OCI-LY7 (cell line): ENCODE data around the gene RFX2.

Experiments used
- EZH2phosphoT487 ChIP-seq: fragments of 200-600 bp; sonication (generic); IDR thresholded peaks from 2 replicates; pipeline ENCODE4 v1.6.1; 2018; ENCODE audit warnings: low read depth, borderline replicate concordance, mild to moderate bottlenecking, mixed run types, antibody characterized with exemption, low read length, moderate library complexity, mixed read lengths
- TF ChIP-seq, protein P1 (sequence below): fragments of 200-600 bp; sonication (generic); conservative IDR thresholded peaks from 2 replicates; pipeline ENCODE4 v1.5.1; 2014; ENCODE audit warnings: mild to moderate bottlenecking, antibody characterized with exemption, low read length, moderate library complexity, mixed read lengths

DNA sequence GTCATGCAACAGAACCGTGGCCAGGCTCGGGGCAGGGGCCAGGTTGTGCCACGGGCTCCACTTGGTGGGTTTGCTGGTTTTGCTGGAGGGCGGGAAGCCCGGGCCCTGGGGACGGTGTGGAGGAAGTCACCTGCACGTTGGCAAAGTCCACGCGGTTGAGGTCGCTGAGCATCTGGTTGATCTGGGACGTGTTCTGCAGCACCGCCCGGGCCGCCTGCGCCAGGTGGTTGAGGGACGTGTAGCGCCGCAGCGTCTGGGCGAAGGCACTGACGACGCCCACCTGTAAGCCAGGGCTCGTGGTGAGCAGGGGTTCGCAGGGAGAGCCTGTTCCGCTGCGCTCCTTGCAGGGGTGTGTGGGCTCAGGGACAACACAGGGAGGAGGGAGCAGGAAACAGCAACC lies 107.7 kb downstream of the RFX2 start:
- TF ChIP-seq, protein P1, sequence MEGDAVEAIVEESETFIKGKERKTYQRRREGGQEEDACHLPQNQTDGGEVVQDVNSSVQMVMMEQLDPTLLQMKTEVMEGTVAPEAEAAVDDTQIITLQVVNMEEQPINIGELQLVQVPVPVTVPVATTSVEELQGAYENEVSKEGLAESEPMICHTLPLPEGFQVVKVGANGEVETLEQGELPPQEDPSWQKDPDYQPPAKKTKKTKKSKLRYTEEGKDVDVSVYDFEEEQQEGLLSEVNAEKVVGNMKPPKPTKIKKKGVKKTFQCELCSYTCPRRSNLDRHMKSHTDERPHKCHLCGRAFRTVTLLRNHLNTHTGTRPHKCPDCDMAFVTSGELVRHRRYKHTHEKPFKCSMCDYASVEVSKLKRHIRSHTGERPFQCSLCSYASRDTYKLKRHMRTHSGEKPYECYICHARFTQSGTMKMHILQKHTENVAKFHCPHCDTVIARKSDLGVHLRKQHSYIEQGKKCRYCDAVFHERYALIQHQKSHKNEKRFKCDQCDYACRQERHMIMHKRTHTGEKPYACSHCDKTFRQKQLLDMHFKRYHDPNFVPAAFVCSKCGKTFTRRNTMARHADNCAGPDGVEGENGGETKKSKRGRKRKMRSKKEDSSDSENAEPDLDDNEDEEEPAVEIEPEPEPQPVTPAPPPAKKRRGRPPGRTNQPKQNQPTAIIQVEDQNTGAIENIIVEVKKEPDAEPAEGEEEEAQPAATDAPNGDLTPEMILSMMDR, result no peak
- TF ChIP-seq EZH2phosphoT487, result no peak
